Measurements from ENCODE around the gene SNED1.

DNA sequence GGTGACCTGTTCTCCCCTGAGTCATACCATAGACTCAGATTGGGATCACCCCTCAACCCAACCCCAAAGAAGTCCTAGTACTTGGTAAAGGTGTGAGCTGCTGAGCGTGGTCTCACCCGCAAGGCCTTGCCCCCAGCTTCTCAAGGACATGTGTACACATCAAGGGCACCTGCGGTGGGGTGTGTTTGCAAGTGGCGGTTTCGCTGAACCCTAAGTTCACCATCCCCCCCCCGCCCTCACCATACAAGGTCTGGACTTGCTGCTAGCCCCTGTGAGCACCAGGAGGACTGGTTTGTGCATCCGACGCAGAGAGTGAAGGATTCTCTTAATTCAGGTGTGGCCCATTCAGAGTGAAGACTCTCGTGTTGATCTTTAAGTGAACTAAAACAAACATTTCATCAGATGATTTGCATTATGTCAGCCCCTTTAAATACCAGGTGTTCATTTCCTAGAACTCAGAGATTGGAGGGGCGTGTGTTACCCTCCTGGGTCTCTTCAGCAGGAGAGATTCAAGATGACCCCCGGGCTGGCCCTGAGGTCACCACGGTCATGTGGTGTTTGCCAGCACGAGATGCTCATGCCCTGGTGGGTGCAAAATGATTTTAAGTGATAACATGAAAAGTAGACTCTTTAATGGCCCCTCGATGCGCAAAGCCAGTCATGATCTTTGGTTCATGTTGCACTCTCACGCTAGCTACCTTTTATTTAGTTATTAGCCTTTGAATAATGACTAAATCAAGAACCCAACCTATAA, 75.8 kb downstream of the SNED1 start:
- TF ChIP-seq CTCF (IDR thresholded peaks at IDR 0.05) (no peak), POLR2A (IDR thresholded peaks at IDR 0.05) (no peak)

Data from breast epithelium (tissue), 3 donors.